MG63 (cell line): ENCODE measurements around the gene KRTAP19-5. TPM values are rescaled to one million over a fixed set of nuclear protein-coding genes. Genes with fewer than 3 reads are reported as not detected.
"Not testable (repeated sequence)": the region's sequence is repeated elsewhere in the genome, so short reads cannot be mapped to it uniquely, and the experiment has no call there.

Source experiments
- DNase-seq: peaks from one replicate; pipeline ENCODE4 v3.0.0-alpha.2; 2020
- H3K27me3 ChIP-seq: fragments of 250-450 bp; sonication (Bioruptor Pico); 2 replicates; pipeline ENCODE4 v1.5.1; 2020; ENCODE audit warnings: mild to moderate bottlenecking, moderate library complexity
- H3K36me3 ChIP-seq: fragments of 250-450 bp; sonication (Bioruptor Pico); 2 replicates; pipeline ENCODE4 v1.5.1; 2020; ENCODE audit warnings: mild to moderate bottlenecking, moderate library complexity
- H3K4me3 ChIP-seq: fragments of 250-450 bp; sonication (Bioruptor Pico); 2 replicates; pipeline ENCODE4 v1.5.1; 2020; ENCODE audit warnings: mild to moderate bottlenecking, moderate library complexity
- H3K9me3 ChIP-seq: fragments of 250-450 bp; sonication (Bioruptor Pico); 2 replicates; pipeline ENCODE4 v1.5.1; 2020; ENCODE audit warnings: mild to moderate bottlenecking, moderate library complexity
- total RNA-seq: library from RNA; depleted of rRNA; stranded (reverse); fragments of >200 nt; shearing (Covaris generic); gene quantifications from 2 replicates; pipeline ENCODE4 v1.2.3, GENCODE V29; 2014; ENCODE audit warnings: low replicate concordance; rRNA removed

Gene KRTAP19-5
- not detected in 2 replicates for total RNA-seq

DNA sequence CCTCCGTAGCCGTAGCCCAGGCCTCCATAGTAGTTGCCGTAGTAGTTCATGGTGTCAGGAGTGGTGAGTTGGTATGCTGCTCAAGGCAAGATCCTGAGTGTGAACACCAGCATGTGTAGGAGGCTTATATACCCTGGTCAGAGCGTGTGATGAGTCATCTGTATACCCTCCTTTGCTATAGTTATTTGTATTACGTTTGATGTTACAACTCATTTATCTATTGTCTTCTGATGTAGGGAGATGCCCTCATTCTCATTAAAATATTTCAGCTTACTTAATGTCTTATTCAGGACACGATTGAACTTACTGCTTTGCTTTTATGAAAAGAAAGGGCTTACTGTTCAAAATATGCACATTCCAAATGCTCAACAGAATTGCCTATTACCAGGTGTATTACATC is at the start of gene KRTAP19-5:
KRTAP19-5 (minus strand) TSS at position 101 of the 400 bp plus-strand sequence; CDS start at position 50, 51 bp downstream.
- no peak for DNase-seq
- no peaks in the 10 kb centered on the region for H3K27me3 ChIP-seq
- H3K9me3 ChIP-seq: no peaks in the 10 kb centered on the region
- H3K36me3 ChIP-seq: no peaks in the 10 kb centered on the region
- no peak within 1 kb of the TSS for H3K4me3 ChIP-seq

DNA sequence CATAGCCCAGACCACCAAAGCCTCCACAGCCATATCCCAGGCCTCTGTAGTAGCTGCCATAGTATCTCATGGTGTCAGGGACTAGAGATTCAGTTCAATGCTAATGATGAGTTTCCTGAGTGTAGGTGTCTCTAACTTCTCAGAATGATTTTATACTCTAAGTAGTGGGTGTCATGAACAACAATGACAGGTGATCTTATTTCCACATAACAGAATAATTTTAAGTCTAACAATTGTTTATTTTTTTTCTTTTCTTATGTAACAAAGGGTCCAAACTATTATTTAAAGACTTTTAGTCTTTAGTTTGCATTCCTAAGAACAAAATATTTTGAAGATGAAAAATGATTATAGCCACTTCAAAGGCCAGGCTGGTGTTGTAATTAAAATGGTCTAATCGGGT is 39.8 kb upstream of the KRTAP19-5 start, which contains the start of gene KRTAP19-6:
KRTAP19-6 (minus strand) TSS at position 101 of the 400 bp plus-strand sequence; CDS start at position 70, 31 bp downstream.
- no peak for DNase-seq
- Histone ChIP-seq H3K36me3 (no peaks in the 10 kb centered on the region), H3K27me3 (no peaks in the 10 kb centered on the region), H3K4me3 (no peak within 1 kb of the TSS), H3K9me3 (no peaks in the 10 kb centered on the region)

DNA sequence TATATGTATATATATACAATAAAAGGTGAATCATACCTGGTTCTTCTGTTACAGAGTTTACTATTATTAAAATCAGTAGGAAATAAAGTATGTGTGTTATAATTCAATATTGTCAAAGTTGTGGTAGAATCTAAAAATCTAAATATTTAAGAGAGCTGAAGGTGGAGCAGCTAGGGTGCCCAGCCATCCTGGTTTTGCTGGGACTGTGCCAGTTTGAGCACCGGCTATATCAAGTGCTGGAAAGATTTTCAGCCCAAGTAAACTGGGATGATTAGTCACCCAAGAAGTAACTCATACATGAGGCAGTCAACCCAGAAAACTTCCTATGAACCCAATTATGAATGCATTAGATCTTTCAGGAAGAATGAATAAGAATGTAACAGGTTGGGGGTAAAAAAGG is 16.9 kb upstream of the KRTAP19-5 start:
- H3K27me3 ChIP-seq: no peaks in the 10 kb centered on the region
- H3K36me3 ChIP-seq: no peaks in the 10 kb centered on the region
- no peaks in the 10 kb centered on the region for H3K9me3 ChIP-seq
- DNase-seq: no peak
- H3K4me3 ChIP-seq: no peak overlapping the region

DNA sequence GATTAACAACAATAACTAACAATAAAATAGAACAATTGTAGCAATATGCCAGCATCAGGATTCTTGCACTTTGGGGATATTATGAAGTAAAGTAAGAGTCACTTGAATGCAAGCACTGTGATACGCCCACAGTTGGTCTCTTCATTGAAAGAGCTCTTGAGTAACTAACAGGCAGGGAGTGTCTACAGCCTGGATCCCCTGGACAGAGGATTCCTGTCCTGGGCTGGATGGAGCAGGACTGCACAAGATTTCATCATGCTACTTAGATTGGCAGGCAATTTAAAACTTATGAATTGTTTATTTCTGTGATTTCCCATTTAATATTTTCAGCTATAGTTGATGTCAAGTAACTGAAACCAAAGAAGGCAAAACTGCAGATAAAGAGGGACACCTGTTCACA is 13.7 kb upstream of the KRTAP19-5 start:
- Histone ChIP-seq H3K9me3 (no peaks in the 10 kb centered on the region), H3K27me3 (no peaks in the 10 kb centered on the region), H3K4me3 (no peak overlapping the region), H3K36me3 (no peaks in the 10 kb centered on the region)
- no peak for DNase-seq

DNA sequence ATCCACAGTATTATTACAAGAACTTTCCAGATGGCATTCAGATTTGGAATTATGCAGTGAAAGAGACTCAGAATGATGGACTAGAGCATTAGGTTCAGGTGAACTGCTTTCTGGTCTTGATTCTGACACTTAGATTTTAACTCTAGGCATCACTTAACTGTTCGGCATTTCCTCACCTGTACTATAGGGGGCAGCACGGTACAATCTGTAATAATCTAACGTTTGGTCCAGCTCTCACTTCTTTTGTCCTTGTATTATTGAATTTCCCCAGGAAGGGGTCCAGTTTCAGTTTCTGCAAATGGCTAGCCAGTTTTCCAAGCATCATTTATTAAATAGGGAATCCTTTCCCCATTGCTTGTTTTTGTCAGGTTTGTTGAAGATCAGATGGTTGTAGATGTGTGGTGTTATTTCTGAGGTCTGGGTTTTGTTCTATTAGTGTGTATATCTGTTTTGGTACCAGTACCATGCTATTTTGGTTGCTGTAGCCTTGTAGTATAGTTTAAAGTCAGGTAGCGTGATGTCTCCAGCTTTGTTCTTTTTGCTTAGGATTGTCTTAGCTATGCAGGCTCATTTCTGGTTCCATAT is 3.8 kb upstream of the KRTAP19-5 start:
- H3K4me3 ChIP-seq, H3K36me3 ChIP-seq, H3K9me3 ChIP-seq, DNase-seq, H3K27me3 ChIP-seq: not testable (repeated sequence)

DNA sequence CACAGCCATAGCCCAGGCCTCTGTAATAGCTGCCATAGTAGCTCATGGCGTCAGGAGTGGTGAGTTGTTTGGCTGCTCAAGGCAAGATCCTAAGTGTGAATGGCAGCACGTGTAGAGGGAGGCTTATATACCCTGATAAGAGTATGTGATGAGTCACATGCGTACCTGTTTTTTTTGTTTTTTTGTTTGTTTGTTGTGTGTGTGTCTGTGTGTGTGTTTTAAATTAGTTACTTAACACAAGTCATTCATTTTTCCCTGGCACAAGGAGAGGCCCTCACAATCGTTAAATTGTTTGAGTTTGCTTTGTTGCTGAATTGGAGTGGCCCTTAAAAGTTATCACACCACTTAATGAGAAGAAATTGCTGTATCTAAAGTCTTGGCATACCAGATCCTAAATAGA is 4.9 kb downstream of the KRTAP19-5 start, which contains the start of gene KRTAP19-4:
KRTAP19-4 (minus strand) TSS at position 101 of the 400 bp plus-strand sequence; CDS start at position 46, 55 bp downstream.
- Histone ChIP-seq H3K9me3 (no peaks in the 10 kb centered on the region), H3K4me3 (no peak within 1 kb of the TSS), H3K27me3 (no peaks in the 10 kb centered on the region), H3K36me3 (no peaks in the 10 kb centered on the region)
- no peak for DNase-seq

DNA sequence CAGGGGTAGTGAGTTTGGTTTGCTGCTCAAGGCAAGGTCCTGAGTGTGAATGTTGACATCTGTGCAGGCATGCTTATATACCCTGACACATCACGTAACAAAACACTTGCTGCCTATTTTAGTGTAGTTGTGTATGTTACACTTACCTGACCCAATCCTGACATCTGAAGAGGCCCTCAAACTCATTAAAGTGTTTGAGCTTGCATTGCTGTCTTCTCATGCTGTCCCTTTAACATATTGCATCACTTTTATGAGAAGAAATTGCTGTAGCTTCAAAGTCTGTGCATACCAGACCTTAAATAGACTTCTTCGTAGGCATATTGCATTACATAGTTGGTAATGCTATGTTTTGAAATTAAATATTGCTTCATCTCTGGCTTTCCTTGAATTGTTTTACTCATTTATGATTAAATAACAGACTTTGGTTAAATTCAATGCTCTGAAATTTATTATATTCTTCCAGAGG is 9.9 kb downstream of the KRTAP19-5 start, which contains the start of gene KRTAP19-3:
KRTAP19-3 (minus strand) TSS at position 51 of the 466 bp plus-strand sequence. CDS start 56 bp downstream, outside the sequence.
- Histone ChIP-seq H3K4me3 (no peak within 1 kb of the TSS), H3K36me3 (no peaks in the 10 kb centered on the region), H3K27me3 (no peaks in the 10 kb centered on the region), H3K9me3 (no peaks in the 10 kb centered on the region)
- no peak for DNase-seq

DNA sequence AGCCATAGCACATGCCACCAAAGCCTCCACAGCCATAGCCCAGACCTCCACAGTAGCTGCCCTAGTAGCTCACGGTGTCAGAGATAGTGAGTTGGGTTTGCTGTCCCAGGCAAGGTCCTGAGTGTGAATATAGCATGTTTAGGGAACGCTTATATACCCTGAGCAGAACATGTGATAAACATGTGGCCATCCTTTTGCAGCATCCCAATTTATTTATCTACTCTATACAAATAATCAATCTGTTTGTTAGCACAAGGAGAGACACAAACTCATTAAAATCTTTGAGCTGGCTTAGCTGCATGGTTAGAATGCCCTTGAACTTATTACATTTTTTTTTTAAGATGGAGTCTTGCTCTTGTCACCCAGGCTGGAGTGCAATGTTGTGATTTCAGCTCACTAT is 14.6 kb downstream of the KRTAP19-5 start, which contains the start of gene KRTAP19-2:
KRTAP19-2 (minus strand) TSS at position 101 of the 400 bp plus-strand sequence; CDS start at position 13, 88 bp downstream.
- H3K4me3 ChIP-seq: no peak within 1 kb of the TSS
- no peaks in the 10 kb centered on the region for H3K36me3 ChIP-seq
- no peaks in the 10 kb centered on the region for H3K27me3 ChIP-seq
- H3K9me3 ChIP-seq: no peaks in the 10 kb centered on the region
- no peak for DNase-seq

DNA sequence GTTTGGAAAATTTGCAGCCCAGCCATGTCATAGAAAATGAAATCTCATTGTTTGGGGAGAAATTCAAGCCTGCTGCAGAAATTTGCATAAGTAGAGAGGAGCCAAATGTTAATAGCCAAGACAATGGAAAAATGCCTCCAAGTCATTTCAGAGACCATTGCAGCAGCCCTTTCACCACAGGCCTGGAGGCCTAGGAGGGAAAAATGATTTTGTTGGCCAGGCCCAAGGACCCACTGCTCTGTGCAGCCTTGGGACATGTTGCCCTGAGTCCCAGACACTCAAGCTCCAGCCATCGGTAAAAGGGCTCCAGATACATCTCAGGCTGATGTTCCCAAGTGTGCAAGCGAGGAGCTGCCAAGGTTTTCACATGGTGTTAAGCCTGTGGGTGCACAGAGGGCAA is 15.8 kb downstream of the KRTAP19-5 start:
- Histone ChIP-seq H3K4me3 (no peak overlapping the region), H3K27me3 (no peaks in the 10 kb centered on the region), H3K9me3 (no peaks in the 10 kb centered on the region), H3K36me3 (no peaks in the 10 kb centered on the region)
- no peak for DNase-seq

DNA sequence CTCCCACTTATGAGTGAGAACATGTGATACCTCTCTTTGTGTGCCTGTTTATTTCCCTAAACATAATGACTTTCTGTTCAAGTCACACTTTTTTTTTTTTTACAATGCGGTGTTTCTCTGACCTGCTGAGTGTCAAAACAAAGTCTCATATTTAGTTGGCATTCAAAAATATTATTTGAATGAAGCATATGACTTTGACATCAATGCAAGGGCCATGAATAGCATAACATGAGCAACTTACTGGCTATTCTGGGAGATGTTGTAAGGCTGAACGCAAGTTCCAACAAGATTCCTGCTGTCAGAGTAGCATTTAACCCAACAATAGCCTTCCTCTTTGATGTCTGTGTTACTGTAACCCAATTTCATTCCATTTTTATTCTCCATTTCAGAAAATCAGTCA is 19.8 kb downstream of the KRTAP19-5 start:
- H3K4me3 ChIP-seq: no peak overlapping the region
- DNase-seq: no peak
- no peaks in the 10 kb centered on the region for H3K9me3 ChIP-seq

DNA sequence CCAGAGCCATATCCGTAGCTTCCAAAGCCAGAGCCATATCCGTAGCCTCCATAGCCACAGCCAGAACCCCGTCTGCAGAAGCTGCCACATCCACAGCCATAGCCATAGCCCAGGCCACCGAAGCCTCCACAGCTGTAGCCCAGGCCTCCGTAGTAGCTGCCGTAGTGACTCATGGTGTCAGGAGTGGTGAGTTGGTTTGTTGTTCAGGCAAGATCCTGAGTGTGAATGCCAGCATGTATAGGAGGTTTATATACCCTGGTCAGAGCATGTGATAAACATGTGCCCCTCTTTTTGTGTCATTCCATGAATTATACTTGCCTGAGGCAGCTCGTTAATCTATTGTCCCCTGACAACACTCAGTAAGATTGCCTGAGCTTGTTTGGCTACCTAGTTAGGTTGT is 21.8 kb downstream of the KRTAP19-5 start, which contains the start of gene KRTAP19-1:
KRTAP19-1 (minus strand) TSS at position 223 of the 400 bp plus-strand sequence; CDS start at position 173, 50 bp downstream.
- no peak within 1 kb of the TSS for H3K4me3 ChIP-seq
- H3K36me3 ChIP-seq: no peaks in the 10 kb centered on the region
- no peaks in the 10 kb centered on the region for H3K9me3 ChIP-seq
- DNase-seq: no peak
- H3K27me3 ChIP-seq: no peaks in the 10 kb centered on the region

More for the DNA sequence above, 19.8 kb downstream of the KRTAP19-5 start:
- Histone ChIP-seq H3K27me3 (no peaks in the 10 kb centered on the region), H3K36me3 (no peaks in the 10 kb centered on the region)

DNA sequence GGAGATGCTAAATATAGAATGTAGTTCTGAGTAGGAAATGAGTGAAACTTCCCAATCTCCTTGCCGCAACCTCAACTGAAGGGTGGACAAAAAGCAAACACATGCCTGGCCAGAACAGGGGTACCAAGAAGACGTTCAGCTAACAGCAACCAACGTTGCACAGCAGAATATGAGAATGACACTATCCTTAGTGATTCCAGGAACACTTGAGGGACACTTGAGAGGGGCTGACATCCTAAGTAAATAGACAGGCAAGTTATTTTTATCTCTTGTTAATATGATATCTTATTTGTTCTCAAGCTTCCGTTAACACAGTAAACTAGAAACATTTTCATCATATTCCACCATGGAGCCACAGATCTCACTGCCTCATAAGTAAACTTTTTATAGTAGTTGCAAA is 22.7 kb downstream of the KRTAP19-5 start:
- Histone ChIP-seq H3K27me3 (no peaks in the 10 kb centered on the region), H3K4me3 (no peak overlapping the region), H3K9me3 (no peaks in the 10 kb centered on the region), H3K36me3 (no peaks in the 10 kb centered on the region)
- no peak for DNase-seq

DNA sequence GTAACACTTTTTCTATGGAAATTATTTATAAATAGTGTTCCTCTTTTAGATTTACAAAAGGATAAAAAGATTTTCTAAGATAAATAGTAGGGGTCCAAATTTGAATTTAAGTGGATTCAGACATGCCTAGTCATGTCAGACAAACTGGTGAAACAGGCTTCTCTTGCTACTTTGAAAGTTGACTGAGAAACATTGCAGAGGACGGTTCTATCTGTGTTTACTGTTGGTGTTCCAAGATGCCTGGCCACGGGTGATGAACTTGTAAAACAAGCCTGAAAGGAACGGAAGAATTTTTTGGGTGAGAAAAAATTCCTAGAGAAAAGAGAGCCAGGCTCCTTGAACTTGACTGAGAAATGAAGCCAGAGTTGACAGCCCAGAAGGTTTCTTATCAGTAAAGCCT is 23.9 kb downstream of the KRTAP19-5 start:
- H3K27me3 ChIP-seq: no peaks in the 10 kb centered on the region
- DNase-seq: no peak
- H3K9me3 ChIP-seq: no peaks in the 10 kb centered on the region
- H3K4me3 ChIP-seq: no peak overlapping the region
- H3K36me3 ChIP-seq: no peaks in the 10 kb centered on the region

DNA sequence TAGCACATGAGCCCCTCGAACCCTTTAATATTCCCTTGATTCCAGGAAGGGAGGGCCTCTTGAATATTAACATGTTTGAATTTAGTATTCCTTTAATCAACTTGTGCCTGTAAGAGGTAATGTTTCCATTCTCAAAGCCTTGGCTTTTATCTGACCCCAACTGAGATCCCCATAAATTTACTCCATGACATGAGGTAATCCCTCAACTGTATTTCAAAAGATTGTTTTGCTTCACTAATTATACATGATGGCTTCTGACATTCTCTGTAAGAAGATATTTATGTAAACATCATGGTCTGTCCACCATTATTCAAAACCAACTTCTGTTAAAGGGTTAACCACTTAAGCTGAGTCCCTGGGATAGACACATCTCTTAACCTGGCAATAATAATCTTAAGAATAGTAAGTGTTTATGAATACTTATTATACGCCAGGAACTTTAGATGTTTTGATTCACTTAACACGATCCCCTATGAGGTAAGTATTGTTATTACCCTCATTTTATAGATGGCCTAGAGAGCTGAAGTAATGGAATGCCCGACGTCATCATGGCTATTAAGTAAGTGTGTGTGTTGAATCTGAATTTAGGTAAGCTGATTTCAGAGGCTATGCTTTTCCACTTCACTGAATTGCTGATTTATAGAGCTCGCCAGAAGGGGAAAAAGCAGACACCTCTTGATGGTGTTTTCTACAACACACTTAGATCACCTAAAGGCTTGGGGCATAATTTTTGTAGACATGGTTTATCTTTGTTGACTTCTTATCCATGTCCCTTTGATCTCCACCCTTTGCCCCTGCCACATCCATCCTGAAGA is 32.8 kb downstream of the KRTAP19-5 start:
- no peaks in the 10 kb centered on the region for H3K27me3 ChIP-seq
- no peaks in the 10 kb centered on the region for H3K36me3 ChIP-seq
- no peak for DNase-seq
- H3K9me3 ChIP-seq: no peaks in the 10 kb centered on the region
- H3K4me3 ChIP-seq: no peak overlapping the region

DNA sequence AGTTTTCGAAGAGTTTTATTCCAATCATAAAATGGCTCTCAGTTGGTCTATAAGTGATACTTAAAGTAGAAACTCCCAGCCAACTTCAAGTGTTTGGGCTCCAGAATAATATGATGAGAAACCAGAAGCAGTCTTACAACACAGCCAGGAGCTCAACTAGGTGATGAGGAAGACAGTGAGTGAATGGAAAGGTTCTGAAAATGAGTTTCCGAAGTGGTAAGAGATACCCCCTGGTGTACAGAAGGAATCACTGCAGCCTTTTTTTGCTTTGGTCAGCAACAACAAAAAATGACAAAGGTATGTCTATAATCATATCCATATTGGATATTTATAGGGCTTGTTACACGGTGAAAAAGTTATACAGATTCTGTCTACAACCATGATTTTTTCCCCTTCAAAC is 38.2 kb downstream of the KRTAP19-5 start:
- H3K36me3 ChIP-seq: no peaks in the 10 kb centered on the region
- no peak for DNase-seq
- H3K9me3 ChIP-seq: no peaks in the 10 kb centered on the region
- no peaks in the 10 kb centered on the region for H3K27me3 ChIP-seq
- H3K4me3 ChIP-seq: no peak overlapping the region
